HG02885 (cell line): ENCODE measurements around the gene TUBA4B.

Experiments used
- ATAC-seq: cut with Tn5 transposase; IDR thresholded peaks from one replicate; pipeline ENCODE4 v1.9.1; 2021; ENCODE audit warnings: mild to moderate bottlenecking; ENCODE audit not compliant: unreplicated experiment, poor library complexity

TUBA4B gene

DNA sequence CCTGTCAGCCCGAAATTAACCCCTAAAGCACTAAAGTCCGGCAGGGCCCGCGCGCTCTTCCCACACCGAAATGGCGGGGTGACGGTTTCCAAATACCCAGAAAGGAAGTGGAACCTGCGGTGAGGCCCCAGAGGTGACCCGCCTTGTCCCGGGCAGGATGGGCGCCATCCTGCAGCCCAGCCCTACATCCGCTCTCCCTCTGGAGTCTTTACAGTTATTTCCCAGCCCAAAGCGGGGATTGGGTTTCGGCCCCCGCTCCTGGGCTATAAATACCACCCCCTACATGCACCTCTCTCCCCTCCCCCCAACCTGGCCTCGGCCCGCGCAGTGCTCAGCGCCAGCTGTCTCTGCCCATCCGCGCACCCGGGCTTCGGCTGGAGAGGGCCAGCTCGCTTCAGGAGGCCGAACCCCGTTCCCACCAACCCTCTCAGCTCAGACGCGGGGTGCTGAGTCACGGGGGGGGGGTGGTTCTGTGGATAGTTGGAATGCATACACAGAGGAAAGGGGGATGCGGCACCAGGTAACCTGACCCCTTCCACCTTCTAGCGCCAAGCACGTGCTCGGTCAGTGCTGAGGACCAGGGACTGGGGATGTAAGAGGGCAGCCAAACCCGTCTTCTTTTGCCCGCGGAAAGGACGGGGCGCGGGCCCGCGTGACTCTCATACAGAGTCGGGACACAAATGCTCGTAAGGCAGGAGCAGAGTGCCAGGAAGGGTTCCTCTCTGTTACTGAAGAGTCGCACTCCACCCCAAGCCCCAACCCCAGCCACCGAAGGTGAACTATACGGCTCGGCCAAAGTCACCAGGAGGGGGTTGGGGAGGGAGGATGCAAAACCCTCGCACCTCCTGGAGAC lies at the start of gene TUBA4B:
TSS of gene TUBA4B (plus strand) at position 344 of the 853 bp plus-strand sequence. CDS start at position 509, 165 bp downstream.
- no peak for ATAC-seq

DNA sequence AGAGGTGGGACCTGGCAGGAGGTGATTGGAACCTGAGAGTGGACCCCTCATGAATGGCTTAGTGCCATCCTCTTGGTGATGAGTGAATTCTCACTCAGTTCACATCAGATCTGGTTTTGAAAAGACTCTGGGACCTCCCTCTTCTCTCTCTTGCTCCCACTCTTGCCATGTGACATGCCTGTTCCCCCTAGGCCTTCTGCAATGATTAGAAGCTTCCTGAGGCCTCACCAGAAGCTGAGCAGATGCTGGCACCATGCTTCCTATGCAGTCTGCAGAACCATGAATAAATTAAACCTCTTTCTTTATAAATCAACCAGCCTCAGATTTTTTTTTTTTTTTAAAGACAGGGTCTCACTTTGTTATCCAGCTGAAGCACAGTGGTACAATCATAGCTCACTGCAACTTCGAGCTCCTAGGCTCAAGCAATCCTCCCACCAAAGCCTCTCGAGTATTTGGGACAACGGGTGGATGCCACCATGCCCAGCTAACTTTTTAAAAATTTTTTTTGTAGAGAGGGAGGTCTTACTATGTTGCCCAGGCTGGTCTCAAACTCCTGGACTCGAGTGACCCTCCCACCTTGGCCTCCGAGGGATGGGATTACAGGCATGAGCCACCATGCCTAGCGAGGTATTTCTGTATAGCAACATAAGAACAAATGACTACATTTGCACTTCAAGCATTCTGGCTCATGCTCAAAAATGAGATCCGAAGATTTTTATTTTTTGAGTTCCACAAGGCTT lies 48.4 kb upstream of the TUBA4B start:
- ATAC-seq: no peak

DNA sequence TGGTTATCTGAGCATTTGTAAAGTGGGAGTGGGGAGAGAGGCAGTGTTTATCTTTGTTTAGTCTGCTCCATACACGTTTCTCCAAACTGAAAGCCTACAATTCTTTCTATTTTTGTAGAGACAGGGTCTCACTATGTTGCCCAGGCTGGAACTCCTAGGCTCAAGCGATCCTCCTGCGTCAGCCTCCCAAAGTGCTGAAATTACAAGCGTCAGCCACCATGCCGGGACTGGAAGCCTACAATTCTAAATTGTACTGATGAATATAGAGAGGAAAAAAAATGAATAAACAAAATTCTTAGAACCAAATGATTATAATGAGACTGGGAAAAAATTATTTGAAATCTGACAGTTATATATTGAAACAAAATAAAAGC lies 47.9 kb upstream of the TUBA4B start:
- no peak for ATAC-seq

DNA sequence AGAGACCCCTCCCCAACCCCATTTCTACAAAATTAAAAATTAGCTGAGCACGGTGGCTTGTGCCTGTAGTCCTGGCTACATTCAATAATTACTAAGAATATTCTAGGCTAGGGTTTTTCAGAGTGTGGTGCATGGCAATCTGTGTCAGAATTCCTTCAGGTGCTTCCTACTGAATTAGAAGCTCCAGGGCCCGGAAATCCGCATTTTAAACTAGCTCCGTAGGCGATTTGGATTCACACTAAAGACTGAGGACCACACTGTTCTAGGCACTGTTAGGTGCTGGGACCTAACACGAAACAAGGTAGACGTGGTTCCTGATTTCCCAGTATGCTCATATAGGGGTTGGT lies 47.1 kb upstream of the TUBA4B start:
- no peak for ATAC-seq

DNA sequence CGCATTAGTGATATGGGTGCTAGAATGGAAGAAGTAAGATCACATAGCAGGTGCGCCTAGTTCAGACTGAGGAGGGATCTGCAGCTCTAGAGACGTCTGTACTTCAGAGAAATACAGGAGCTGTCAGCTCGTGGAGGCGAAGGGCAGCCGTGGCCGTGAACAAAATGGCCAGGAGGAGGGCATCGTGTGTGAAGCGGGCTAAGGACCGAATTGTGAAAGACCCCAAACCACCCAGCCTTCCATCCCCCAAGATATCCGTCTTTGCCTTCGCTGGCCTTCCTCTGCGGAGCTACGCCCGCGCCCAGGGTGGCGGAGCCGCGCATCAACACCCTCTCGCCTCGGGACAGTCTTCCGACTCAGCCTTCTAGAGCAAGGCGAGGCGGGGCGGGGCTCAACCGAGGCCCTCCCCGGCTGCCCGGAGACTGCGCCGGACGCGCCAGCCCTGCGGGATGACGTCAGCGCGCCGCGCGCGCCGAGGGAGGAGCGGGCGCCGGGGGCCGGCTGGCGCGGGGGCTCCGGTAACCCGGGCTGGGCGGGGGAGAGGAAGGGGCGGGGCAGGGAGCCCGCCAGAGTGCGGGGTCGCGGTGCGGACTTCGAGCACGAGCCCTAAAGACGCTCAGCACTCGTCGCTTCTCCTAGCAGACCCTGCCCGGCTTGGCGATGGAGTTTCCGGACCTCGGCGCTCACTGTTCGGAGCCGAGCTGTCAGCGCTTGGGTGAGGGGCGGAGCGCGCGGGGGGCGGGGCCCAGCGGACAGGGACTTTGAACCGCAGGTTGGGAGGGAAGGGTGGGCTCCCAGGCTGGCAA lies 46.5 kb upstream of the TUBA4B start, which contains the start of gene ZFAND2B:
TSS of gene ZFAND2B (plus strand) at position 455 of the 806 bp plus-strand sequence. CDS start at position 661, 206 bp downstream.
- ATAC-seq: peak; percentile 97

DNA sequence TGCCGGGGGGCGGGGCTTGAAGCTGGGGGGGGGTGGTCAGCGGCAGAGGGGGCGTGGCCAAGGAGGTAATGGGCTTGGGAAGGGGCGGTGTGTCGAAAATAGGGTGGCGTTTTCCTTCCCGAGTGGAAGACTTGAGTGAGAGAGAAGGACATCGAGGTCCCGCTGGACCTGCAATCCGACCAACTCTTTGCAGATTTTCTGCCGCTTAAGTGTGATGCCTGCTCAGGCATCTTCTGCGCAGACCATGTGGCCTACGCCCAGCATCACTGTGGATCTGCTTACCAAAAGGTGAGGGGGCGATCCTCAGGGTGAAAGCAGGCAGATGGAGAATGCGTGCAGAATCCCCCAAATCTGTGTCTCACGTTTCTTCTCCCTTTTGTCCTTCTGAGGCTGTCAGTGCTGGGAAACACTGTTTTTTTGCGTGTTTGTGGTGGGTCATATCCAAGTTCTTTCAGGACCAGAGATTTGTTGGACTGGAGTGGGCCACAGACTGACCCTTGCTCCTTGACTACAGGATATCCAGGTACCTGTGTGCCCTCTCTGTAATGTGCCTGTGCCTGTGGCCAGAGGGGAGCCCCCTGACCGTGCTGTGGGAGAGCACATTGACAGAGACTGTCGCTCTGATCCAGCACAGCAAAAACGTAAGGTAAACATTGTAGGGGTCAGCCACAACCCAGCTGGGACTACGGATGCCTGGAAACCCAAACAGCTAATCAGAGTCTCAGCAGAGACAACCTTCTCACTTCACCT lies 45.7 kb upstream of the TUBA4B start:
- no peak for ATAC-seq

DNA sequence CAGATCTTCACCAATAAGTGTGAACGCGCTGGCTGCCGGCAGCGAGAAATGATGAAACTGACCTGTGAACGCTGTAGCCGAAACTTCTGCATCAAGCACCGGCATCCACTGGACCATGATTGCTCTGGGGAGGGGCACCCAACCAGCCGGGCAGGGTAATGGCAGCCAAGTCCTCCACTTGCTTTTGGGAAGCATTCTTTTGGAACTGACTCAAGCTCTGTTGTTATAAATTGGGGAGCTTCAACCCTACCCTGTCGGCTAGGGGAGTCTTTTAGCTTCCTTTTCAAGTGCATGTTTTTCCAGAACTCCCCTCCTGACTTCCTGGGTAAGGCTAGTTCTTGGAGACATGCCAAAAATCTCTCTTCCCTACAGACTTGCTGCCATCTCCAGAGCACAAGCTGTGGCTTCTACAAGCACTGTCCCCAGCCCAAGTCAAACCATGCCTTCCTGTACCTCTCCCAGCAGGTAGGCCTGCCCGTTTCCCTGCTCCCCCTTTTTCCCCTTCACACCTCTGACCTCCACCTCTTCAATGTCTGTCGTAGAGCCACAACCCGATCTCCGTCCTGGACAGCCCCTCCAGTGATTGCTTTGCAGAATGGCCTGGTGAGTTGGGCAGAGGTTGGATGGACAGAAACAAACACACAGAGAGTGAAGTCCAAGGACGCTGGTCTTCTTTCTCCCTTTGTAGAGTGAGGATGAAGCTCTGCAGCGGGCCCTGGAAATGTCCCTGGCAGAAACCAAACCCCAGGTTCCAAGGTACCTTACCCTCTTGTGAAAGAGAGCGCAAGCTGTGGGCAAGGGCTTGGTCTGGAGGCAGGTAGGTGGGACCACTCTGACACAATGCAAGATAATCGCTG lies 44.9 kb upstream of the TUBA4B start:
- ATAC-seq: no peak

DNA sequence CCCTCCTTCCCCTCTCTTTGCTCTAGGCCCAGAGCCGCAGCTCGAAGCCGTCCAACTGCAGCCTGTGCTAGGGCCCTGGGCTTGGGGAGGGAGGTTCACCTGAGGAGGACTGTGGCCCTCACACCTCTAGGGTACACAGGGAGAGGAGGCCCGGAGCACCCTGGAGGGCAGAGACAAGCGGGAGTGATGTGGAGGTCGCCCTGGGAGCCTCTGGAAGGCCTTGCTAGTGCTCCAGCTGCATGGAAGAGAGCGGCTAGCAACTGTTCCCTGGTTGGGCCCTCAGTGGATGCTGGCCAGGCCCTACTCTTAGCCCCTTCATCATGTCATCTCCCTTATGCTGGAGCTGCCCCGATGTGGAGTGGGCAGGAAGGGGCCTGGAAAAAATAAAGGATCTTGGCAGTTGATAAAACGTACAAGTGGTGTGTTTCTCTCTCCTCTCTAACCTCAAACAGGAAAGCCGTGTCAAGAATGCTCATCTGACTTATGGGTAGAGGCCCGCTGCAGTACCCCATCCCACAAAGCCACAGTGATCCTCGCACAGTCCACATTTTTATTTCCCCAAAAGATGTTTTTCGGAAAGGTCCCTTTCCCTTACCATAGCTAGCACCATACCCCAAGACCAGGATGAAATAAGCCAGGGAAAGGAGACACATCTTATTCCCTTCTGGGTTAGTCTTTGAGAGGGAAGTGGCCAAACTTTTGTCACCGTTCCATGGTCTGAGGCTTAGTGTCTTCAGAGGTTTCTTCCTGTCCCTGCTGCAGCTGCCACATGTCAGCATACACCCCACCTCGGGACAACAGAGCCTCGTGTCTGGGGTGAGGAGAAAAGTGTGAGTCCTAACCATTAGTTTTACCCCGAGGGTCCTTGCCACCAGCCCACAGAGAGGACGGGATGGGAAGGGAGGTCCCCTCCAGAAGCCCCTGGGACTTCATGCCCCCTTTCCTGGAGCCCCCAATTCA lies 43.5 kb upstream of the TUBA4B start:
- ATAC-seq: no peak

DNA sequence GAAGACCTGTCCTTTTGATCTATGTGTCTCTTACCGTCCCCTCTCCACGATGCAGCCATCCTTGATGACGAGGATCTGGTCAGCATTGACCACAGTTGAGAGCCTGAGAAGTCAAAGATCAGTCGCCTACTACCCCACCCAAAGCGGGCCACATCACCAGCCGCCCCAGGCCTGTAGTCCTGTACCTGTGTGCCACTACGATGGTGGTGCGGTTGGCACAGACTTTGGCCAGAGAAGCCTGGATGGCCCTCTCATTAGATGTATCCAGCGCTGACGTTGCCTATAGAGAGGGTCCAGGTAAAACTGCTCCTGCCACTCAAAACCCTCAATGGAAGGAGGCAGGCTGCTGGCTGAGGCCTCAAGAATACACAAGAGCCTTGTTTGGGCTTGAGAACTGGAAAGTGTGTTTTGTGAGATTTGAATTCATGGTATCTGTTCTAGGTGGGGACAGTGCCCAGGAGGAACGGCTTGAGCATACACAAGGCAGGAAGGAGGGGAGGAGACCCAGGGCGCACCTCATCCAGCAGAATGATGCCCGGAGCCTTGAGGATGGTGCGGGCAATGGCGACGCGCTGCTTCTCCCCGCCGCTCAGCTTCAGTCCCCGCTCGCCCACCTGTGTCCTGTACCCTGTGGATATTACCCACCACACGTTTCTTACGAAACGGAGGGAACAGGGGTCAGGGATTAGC lies 42.7 kb upstream of the TUBA4B start:
- no peak for ATAC-seq

DNA sequence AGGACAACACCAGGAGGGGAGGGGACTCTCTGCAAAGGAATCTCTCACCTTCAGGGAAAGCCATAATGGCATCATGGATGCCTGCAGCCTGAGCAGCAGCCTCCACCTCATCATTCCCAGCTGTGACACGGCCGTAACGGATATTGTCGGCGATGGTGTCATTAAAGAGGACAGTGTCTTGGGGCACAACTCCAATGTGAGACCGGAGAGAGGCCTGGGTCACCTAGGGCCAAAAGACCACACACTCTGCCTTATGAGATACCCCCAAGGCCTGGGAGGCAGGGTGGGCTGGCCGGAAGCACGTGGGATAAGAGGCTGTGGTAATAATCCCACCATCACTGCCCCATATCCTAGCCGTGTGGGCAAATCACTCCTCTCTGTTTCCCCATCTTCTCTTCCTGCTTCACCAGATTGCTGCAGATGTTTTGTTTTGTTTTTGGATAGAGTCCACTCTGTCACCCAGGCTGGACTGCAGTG lies 42.1 kb upstream of the TUBA4B start:
- ATAC-seq: no peak

DNA sequence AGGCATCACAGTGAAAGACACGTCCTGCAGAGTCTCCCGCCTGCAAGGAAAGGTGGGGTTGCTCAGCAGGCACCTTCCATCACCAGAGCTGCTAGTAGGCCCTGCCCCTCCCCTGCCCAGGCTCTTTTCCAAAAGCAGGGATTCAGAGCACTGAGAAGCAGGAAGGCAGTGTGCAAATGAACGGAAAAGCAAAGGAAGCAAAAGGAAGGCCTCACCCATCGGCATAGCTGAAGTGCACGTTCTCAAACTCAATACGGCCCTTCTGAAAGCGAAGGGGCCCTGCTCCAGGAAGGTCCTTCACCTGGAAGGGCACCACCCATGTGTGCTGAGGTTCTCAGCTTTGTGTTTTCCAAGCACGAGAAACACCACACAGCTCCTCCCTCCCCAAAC lies 40.0 kb upstream of the TUBA4B start:
- no peak for ATAC-seq

DNA sequence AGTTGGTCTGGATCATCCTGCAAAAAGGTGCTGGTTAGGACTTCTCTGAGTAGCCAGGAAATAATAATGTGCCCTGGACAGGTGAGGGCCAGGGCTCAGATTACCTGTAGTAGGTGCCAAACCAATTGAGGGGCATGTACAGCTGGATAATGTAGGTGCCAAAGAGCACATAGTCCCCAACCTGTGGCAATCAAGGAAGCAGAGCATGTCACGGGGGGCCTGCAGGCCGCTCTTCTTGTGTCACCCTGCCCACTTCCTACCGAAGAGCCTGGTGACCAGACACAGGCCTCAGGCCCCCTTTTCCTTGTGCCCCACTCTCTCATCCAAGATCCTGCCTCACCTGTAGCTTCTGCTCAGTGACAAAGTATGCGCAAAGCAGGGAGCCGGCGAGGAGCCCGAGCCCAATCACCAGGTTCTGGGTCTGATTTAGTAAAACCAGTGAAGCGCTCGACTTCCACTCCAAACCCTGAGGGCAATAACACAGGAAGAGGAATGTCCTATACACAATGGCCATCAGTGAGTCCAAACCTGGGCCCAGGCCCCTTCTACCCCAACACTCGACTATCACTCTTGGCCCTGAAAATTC lies 39.5 kb upstream of the TUBA4B start:
- ATAC-seq: no peak

DNA sequence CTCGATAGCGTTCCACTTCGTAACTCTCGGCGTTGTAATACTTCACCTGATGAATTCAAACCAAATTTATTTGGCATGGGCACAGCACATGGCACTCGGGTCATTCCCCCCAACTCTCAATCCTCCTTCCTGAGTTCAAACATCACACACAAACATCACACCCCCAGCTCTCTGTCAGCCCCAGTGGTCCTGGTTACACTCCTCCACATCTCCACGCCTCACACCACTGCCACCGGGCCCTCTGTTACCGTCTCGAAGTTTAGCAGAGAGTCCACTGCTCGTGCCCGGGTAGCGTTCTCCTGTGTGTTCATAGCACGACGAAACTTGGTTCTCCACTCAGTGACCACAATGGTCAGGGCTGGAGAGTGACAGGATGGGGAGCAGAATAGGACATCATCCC lies 38.9 kb upstream of the TUBA4B start:
- no peak for ATAC-seq

DNA sequence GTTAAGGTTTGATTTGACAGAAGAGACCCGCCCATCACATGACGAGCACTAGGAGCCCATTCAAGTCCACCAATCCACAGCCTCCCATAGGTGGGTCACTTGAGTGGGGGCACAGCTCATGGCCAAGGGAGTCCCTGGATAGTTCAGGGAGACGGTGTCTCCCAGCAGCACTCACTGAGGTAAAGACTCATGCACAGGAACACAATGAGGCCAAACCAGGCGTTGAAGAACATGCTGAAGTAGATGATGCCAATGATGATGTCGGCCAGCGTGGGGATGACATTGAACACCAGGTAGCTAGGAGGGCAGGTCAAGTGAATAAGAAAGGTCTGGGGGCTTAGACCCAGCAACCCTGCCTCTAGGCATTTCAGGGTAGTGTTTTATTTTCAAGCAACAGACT lies 38.3 kb upstream of the TUBA4B start:
- no peak for ATAC-seq

DNA sequence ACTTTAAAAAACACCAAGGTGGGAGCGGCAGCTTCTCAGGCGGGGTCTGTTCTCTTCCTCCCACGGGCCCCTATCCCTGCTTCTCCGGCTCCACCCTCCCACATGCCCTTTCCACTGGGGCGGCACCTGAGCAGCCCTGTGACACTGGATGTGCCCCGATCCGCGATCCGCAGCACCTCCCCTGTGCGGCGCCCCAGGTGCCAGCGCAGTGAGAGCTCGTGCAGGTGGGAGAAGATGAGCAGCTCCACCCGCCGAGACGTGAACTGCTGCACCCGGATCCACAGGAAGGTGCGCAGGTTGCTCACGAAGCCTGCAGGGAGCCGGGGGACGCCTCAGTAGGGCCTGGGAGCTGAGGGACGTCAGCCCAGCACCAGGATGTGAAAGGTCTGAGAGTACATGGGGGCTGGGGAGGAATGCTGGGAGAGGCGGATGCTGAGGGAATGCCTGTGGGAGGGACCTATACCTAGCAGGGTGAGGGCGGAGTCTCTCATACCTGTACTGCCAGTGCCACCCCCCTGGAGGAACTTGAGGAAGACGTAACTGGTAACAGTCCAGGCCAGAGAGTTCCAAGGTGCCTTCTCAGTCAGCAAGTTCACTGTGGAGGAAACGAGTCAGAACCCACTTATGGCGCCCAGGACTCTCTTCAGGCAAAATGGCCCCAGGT lies 37.0 kb upstream of the TUBA4B start:
- no peak for ATAC-seq

DNA sequence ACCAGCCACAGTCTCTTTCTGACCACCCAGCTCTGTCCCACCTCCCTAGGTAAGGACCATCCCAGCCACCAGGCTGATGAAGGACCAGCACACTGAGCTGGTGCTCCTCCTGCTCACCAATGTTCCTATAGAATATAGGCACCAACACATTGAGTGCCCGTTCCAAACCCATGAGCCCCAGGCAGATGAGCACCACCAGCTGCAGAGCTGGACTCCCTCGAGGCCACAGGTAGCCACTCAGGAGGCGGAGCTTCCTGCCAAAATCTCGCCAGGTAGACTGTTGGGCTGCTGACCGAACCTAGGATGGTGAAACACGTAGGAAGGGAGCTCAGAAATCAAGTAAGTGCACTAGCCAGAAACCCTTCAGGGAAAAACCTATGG lies 36.5 kb upstream of the TUBA4B start:
- no peak for ATAC-seq
